NT2/D1 (cell line): ENCODE results near the gene TPPP3.

Source experiments
- DNase-seq: peaks from one replicate; pipeline ENCODE4 v3.0.0-alpha.2; 2011; ENCODE audit warnings: low read depth, low spot score
- H3K27me3 ChIP-seq: 2 replicates; pipeline ENCODE4 v1.6.0; 2011; ENCODE audit warnings: mild to moderate bottlenecking; ENCODE audit not compliant: insufficient read length, insufficient read depth
- H3K36me3 ChIP-seq: 2 replicates; pipeline ENCODE4 v1.6.1; 2011; ENCODE audit warnings: mild to moderate bottlenecking, low read length, mixed read lengths; ENCODE audit not compliant: insufficient read depth, insufficient read length
- H3K4me1 ChIP-seq: 2 replicates; pipeline ENCODE4 v1.5.1; 2011; ENCODE audit not compliant: insufficient read depth, insufficient read length
- H3K4me3 ChIP-seq: 2 replicates; pipeline ENCODE4 v1.5.1; 2011; ENCODE audit warnings: low read depth; ENCODE audit not compliant: insufficient read length
- H3K9ac ChIP-seq: 2 replicates; pipeline ENCODE4 v1.6.0; 2011; ENCODE audit warnings: low read depth; ENCODE audit not compliant: insufficient read length
- H3K9me3 ChIP-seq: 2 replicates; pipeline ENCODE4 v1.5.1; 2011; ENCODE audit warnings: mild to moderate bottlenecking, low read length; ENCODE audit not compliant: insufficient read depth
- SUZ12 ChIP-seq: IDR thresholded peaks from 2 replicates; pipeline ENCODE4 v1.6.1; 2011; ENCODE audit not compliant: insufficient read length, insufficient read depth; ENCODE audit errors: extremely low read depth
- YY1 ChIP-seq: IDR thresholded peaks from 2 replicates; pipeline ENCODE4 v1.6.1; 2011; ENCODE audit not compliant: insufficient read length, insufficient read depth
- ZNF274 ChIP-seq: IDR thresholded peaks from 2 replicates; pipeline ENCODE4 v1.6.1; 2011; ENCODE audit warnings: mild to moderate bottlenecking, low read depth, low read length

The TPPP3 gene

DNA sequence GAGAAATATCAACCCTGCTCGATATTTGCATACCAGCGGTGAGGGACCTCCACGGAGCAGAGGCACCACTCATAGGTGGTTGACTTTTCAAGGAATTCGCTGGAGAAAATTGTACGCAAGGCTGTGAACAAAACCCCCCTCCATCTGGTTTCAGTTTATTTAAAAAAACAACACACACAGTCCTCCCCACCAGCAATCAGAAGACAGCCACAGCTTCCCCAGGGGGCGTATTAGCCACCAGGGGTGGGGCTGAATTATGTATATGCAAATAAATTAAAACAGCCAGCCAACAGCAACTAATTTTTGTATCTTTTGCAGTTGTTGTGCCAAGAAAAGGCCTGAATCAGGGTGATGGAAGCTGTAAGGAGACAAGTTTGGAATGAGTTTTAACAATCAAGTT, 31.8 kb upstream of the TPPP3 start:
- peaks cover 25% of the 10 kb centered on the region for H3K4me1 ChIP-seq
- H3K27me3 ChIP-seq, result peaks cover 17% of the 10 kb centered on the region
- no peaks in the 10 kb centered on the region for H3K9me3 ChIP-seq
- H3K4me3 ChIP-seq, result peak overlapping the region; percentile 8
- DNase-seq, result no peak
- no peak for TF ChIP-seq ZNF274
- TF ChIP-seq YY1, result no peak
- no peak for TF ChIP-seq SUZ12
- H3K36me3 ChIP-seq, result no peaks in the 10 kb centered on the region
- no peak overlapping the region for H3K9ac ChIP-seq

DNA sequence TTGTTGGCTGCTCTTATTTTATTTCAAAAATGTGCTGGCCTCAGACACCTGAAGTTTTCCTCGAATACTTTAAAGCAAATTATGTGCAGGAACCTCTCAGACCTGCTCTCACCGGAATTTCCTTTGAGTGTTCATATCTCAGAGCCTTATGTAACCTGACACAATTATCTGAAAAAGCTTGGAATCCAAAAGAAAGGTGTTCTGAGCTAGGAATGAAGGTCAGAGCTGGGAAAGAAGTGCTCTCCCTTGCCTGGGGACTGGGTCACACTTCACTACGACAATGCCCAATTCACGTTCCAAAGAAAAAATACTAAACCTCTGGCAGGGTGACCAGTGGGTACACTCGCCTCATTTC, 30.9 kb upstream of the TPPP3 start:
- peaks cover 9% of the 10 kb centered on the region for H3K27me3 ChIP-seq
- no peaks in the 10 kb centered on the region for H3K9me3 ChIP-seq
- H3K9ac ChIP-seq, result peak overlapping the region; percentile 65
- TF ChIP-seq YY1 (no peak), ZNF274 (no peak), SUZ12 (no peak)
- H3K4me1 ChIP-seq, result peaks cover 27% of the 10 kb centered on the region
- no peak for DNase-seq
- no peaks in the 10 kb centered on the region for H3K36me3 ChIP-seq
- H3K4me3 ChIP-seq, result peak overlapping the region; percentile 8

GRCh38 chr16:67423611-67424260, 30.4 kb upstream of the TPPP3 start:
- Histone ChIP-seq H3K4me1 (peaks cover 24% of the 10 kb centered on the region), H3K9ac (no peak overlapping the region), H3K27me3 (peaks cover 4% of the 10 kb centered on the region), H3K4me3 (no peak overlapping the region), H3K36me3 (no peaks in the 10 kb centered on the region), H3K9me3 (no peaks in the 10 kb centered on the region)
- no peak for TF ChIP-seq ZNF274
- no peak for TF ChIP-seq SUZ12
- TF ChIP-seq YY1, result no peak
- DNase-seq, result peak; percentile 60

- Histone ChIP-seq H3K9me3 (no peaks in the 10 kb centered on the region), H3K36me3 (no peaks in the 10 kb centered on the region), H3K4me3 (no peak overlapping the region), H3K4me1 (peaks cover 18% of the 10 kb centered on the region), H3K27me3 (no peaks in the 10 kb centered on the region), H3K9ac (no peak overlapping the region)
- TF ChIP-seq YY1 (no peak), SUZ12 (no peak), ZNF274 (no peak)
- DNase-seq, result no peak
These were observed 29.7 kb upstream of the TPPP3 start for GRCh38 chr16:67423015-67423414.

DNA sequence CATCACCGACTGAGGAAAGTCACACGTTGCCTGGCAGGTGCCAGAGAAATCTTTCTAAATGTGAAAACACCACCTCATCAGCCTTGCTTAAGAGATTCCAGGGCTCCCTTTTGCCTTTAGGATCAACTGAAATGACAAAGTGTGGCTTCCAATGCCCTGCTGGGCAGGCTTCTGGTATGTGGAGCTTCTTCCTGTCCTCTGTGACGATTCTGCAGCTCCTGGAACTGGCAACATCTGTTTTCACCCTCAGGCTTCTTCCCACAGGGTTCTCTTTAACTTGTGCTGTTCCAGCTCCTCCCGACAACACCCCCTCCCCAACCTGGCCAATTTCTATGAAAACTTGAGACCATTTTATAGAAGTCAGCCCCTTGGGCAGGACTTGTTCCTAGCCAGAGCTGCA, 27.7 kb upstream of the TPPP3 start:
- H3K9ac ChIP-seq, result no peak overlapping the region

DNA sequence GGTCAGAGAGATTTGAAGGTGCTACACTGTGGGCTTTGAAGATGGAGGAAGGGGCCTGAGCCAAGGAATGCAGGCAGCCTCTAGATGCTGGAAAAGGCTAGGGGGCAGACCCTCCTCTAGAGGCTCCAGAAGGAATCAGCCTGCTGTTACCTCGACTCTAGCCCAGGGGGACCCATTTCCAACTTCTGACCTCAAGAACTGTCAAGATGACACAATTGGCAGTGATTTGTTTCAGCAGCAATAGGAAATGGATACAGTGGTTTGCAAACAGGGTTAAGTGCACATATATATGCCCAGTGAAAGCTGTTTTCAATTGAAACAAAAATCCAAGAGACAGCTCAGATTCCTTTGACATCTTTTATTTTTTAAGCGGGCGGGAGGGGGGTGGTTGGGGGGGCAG, 26.6 kb upstream of the TPPP3 start:
- H3K4me1 ChIP-seq, result peaks cover 9% of the 10 kb centered on the region
- H3K27me3 ChIP-seq, result peaks cover 6% of the 10 kb centered on the region
- no peak overlapping the region for H3K4me3 ChIP-seq
- H3K9me3 ChIP-seq, result no peaks in the 10 kb centered on the region
- H3K36me3 ChIP-seq, result no peaks in the 10 kb centered on the region
- no peak for TF ChIP-seq ZNF274
- no peak for DNase-seq
- no peak overlapping the region for H3K9ac ChIP-seq

More for the DNA sequence above, 27.7 kb upstream of the TPPP3 start:
- no peaks in the 10 kb centered on the region for H3K36me3 ChIP-seq
- TF ChIP-seq YY1, result no peak
- TF ChIP-seq SUZ12, result no peak
- no peak for TF ChIP-seq ZNF274
- H3K9me3 ChIP-seq, result no peaks in the 10 kb centered on the region
- H3K4me1 ChIP-seq, result peaks cover 11% of the 10 kb centered on the region
- H3K27me3 ChIP-seq, result peaks cover 6% of the 10 kb centered on the region
- no peak overlapping the region for H3K4me3 ChIP-seq
- peak; percentile 71 for DNase-seq

DNA sequence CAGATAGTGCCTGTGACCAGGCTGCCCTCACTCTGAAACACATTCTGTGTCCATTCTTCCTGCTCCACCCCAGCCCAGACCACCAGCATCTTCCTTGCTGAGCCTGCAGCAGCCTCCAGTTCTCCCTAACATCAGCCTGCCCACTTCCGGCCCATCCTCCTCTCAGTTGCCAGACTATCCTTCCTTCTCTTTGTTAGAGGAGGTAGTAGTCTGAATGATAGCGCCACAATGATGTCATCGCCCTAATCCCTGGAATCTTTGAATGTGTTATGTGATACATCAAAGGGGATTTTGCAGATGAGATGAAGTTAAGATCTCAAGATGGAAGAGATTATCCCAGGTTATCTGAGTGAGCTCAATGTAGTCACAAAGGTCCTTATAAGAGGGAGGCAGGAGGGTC, 26.2 kb upstream of the TPPP3 start:
- H3K9me3 ChIP-seq, result no peaks in the 10 kb centered on the region
- H3K36me3 ChIP-seq, result no peaks in the 10 kb centered on the region
- peaks cover 9% of the 10 kb centered on the region for H3K4me1 ChIP-seq
- no peak overlapping the region for H3K9ac ChIP-seq
- H3K27me3 ChIP-seq, result peaks cover 6% of the 10 kb centered on the region
- no peak overlapping the region for H3K4me3 ChIP-seq
- TF ChIP-seq SUZ12, result no peak
- TF ChIP-seq ZNF274, result no peak
- TF ChIP-seq YY1, result no peak
- DNase-seq, result no peak
